ENCODE measurements around the gene PLA2G4D.

Gene PLA2G4D

GRCh38 chr15:42053914-42054313 is 40.4 kb downstream of the PLA2G4D start:
- DNase-seq (ENCODE audit: low read depth, low spot score): no peak

GRCh38 chr15:42053010-42053409 is 41.4 kb downstream of the PLA2G4D start:
- DNase-seq (ENCODE audit: low read depth, low spot score): no peak

DNA sequence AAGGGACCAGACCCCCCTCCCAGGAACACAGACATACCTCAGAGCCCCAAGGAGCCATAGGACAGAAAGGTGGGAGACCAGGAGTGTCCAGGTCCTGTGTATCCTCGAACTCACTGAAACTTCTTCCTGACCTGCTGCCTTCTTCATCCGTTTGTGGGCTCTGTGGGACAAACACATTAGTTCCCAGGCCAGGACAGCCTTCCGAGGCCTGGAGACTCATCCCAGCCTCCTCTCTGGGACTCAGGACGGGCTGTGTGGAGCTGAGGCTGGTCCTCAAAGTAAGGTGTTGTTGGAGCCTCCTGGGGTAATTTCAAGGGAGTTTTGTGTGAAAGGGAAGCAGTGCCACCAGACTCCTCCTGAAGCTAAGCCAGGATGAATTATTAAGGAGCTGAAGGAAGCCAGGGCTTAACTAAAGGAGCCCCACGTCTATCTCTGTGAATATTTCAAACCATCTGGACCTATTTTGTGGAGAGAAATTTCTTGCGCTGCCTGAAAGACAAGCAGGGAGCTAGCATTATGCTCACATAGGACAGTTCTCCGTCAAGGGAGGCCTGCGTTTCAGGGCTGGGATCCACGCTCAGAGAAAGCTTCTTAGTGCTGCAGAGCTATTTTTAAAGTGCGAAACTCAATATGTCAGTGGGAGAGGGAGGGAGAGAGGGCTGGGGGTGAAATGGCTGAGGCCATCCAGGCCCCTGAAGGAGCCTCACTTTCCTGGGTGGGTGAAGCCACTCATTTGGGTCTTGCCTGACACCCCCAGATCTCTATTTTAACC is 43.7 kb downstream of the PLA2G4D start:
- DNase-seq (ENCODE audit: low read depth, low spot score): no peak

- DNase-seq (ENCODE audit: low read depth, low spot score): no peak
These were observed 45.6 kb downstream of the PLA2G4D start for GRCh38 chr15:42048821-42049200.

DNA sequence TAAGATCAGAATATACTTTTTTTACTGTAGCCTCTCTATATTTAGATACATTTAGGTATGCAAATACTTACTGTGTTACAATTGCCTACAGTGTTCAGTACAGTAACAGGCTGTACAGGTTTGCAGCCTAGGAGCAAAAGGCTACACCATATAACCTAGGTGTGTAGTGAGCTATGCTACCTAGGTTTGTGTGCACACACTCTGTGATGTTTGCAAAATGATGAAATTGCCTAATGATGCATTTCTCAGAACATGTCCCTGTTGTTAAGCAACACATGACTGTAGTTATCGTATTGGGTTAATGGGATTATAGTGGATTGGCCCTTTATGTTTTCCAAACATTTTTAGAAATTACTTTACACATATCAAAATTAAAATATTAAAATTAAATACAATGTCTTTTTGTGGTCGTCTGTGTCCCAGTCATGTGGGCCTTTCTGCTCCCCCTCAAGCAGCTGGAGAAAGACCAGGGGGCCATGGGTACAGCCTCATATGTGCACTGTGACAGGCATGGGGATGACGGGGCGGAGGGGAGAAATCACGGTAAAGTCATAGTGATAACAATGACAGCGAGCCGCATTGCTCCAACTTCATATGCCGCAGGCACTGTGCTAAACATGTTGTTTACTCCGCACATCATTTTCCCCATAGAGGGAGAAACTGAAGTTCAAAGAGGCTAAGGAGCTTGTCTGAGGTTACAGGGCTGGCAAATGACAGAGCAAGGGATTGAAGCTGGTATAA is 46.1 kb downstream of the PLA2G4D start:
- no peak for DNase-seq (ENCODE audit: low read depth, low spot score)

DNA sequence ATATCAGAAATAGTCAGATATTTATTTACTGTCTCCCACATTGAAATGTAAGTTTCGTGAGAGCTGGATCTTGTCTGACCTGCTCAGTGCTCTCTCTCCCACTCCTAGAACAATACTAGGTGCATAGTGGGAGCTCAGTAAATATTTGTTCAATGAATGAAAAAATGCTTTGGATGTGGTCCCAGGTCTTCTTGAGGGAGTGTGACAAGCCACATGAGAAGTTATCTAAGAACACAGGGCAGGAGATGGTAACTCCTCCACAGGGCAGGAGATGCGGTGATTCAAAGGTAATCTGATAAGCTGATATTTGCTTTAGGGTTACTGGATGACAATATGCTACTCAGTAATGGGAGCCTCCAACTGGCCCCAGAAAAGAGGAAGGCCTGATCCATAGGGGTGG is 47.8 kb downstream of the PLA2G4D start:
- no peak for DNase-seq (ENCODE audit: low read depth, low spot score)

GRCh38 chr15:42045211-42045615 is 49.1 kb downstream of the PLA2G4D start:
- no peak for DNase-seq (ENCODE audit: low read depth, low spot score)

DNA sequence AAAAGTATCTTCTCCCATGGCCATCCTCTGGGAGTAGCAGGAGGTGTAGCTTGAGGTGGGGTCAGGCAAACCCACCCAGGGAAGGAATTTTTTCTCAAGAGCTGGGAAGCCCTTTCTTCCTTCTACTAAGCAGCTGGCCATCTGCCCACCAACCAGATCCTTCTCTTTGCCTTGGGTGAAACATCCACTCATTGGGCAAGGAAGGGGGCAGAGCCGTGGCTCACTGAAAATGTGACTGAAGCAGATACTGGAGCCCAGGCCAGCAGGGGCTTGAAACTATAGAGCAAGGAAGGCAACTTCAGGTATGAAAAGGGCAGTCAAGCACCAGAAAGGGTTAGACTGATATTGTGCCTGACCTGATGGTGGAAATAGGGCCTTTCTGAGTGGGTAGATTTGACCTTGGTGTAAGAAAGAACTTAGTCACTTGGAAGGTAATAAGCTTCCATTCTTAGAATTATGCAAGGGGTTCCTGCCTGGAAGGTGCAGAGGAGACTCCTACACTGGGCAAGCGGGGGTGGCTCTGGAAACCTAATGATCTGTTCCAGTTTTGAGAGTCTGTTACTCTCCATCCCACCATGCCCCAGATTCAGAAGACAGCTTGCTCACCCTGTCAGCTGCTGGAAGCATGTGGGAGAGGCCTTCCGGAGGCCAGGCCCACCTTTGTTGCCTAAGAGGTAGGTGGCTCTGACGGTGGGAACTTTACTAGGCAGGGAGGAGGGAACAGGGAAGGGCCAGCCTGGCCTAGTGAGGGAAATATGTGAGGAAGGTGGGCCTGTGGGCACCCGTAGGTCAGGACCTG is 51.6 kb downstream of the PLA2G4D start:
- no peak for DNase-seq (ENCODE audit: low read depth, low spot score)

DNA sequence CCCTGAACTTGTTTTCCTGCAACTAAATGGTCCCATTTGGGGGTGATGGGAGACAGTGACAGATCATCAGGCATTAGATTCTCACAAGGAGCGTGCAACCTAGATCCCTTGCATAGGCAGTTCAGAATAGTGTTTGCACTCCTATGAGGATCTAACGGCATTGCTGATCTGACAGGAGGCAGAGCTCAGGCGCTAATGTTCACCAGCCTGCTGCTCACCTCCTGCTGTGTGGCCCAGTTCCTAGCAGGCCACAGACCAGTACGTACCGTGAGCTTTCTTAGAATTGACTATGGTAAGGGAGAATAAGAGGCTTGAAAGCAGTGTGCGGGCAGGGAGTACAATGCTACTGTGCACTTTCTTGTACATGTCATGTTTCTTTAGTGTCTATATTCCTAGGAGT is 56.0 kb downstream of the PLA2G4D start:
- no peak for DNase-seq (ENCODE audit: low read depth, low spot score)

DNA sequence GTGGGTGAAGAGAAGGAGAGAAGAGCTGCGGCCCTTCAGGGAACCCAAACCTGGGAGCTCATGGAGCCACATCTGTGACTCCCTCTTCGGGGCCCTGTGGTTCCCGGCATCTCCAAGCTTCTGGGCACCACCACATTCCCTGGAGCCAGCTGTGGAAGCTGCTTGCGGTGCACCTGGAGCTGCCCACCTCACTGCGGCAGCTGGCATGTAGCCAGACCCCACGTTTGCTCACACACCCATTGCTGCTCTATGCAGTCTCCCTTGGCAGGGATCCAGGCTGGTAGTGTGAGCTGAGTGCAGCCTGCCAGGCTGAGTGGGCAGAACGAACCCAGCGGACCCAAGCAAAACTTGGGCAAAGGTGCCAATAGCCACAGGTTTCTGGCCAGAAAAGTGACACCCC is 56.7 kb downstream of the PLA2G4D start:
- DNase-seq (ENCODE audit: low read depth, low spot score): no peak

GRCh38 chr15:42036966-42037365 is 57.4 kb downstream of the PLA2G4D start:
- DNase-seq (ENCODE audit: low read depth, low spot score): no peak

GRCh38 chr15:42036112-42036905 is 58.1 kb downstream of the PLA2G4D start:
- no peak for DNase-seq (ENCODE audit: low read depth, low spot score)

DNA sequence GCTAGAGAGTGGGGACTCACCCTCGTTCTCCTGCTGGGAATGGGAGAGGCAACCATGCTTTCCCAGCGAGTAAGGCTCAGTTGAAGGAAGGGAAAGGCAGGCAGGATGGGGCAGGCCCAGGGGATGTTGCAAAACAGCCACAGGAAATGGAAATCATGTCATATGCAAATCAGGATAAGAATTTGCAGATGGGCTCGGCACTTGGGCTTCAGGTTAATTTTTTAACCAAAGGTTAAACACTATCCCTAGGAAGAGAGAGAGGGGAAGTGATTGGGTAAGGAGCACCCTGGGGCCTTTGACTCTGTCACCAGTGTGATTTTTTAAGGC is 59.0 kb downstream of the PLA2G4D start:
- no peak for DNase-seq (ENCODE audit: low read depth, low spot score)

DNA sequence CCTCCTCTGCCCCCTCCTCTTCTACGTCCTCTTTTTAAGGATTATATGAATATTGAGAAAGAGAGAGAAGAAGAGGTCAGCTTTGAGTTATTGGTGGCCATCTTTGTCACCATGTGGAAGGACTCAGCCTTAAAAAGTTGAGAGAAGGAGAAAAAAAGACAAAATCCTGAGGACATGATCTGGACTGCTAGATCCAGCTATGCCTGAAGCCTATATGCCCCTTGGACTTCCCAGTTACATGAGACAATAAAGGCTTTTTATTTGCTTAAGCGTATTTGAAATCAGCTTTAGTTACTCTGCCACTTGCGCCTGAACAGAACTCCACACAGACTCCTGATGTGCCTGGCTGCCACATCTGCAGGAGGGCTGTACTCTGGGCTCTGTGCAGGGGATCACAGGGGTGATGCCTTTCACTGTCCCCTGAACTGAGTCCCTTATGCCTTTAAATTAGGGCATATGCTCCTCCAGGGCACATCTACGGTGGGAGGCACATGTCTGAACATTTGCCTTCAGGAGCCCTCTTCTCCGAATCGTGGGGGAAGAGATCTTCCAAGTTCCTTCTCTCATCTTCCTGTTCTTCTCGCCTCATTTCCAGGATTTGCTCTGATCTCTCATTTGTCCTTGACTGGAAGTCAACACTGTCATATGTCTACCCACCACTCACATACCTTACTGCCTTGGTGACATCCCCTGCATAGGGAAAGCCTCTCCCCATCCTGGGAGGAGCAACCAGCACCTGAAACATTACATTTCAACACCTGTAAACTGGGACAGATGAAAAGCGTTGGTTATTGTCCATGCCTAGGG is 59.5 kb downstream of the PLA2G4D start:
- DNase-seq (ENCODE audit: low read depth, low spot score): no peak

DNA sequence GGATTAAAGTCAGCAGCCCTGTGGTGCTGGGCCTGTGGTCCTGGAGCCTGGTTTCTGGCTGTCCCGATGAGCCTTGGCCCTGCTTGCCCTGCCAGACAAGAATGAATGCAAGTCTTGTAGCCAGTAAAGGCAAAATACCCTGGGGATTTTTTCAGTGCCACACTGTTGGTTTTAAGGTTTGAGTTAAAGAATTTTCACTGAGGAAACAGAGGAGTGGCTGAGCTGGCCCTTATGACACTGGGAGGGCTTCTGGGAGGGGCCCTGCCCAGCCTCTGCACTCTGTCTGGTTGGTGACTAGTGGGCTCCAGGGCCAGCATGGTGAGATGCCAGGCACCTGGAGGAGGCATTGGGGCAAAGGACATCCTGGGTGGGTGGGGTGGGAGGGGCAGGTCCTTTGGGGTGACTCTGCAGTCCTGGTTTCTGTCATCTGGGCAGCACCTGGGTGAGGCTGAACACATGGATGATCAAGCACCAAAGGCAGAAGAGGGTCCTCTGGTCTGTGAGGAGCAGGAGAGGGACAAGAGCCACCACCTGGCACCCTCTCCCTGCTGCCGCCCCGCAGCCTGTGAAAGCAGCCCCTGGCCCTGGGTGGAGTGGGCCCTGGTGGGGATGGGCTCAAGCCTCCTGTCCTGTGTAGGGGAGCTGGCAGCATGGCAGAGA is 61.0 kb downstream of the PLA2G4D start:
- no peak for DNase-seq (ENCODE audit: low read depth, low spot score)

DNA sequence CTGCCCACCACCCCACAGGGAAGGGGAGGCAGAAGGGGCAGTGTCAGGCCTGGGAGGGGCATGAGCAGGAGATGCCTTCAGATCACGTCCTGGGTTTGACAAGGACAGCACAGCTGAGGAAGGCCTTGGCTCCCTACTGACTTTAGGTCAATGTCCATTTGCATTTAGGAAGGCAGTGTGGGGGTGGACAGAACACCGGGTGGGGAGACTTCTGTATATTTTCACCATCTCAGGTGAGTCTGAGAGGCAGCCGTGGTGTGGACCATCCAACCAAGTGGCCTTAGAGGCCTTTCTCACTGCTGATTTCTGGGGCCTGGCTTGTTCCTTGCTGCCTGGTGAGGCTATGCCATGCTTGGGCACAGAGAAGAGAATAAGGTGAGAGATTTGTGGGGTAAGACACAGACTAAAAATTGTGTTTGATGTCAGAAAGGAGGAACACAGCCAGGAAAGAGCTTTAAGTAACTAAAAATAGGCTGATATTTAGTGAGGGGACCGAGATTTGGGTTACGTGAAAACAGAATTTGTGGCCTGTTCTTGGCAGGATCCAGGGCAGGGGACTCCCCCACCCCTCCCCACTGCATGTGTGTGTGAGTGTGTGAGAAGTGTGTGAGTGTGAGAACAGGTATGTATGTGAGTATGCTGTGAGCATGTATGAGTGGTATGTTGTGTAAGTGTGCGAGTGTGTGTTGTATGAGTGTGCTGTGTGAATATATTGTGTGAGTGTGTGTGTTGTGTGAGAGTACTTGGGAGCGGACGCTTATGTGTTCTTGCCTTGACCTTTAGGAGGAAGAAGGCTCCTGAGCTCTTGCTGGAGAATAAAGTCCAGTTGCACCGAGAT is 61.8 kb downstream of the PLA2G4D start:
- no peak for DNase-seq (ENCODE audit: low read depth, low spot score)

GRCh38 chr15:42031198-42031915 is 63.0 kb downstream of the PLA2G4D start:
- DNase-seq (ENCODE audit: low read depth, low spot score): no peak

DNA sequence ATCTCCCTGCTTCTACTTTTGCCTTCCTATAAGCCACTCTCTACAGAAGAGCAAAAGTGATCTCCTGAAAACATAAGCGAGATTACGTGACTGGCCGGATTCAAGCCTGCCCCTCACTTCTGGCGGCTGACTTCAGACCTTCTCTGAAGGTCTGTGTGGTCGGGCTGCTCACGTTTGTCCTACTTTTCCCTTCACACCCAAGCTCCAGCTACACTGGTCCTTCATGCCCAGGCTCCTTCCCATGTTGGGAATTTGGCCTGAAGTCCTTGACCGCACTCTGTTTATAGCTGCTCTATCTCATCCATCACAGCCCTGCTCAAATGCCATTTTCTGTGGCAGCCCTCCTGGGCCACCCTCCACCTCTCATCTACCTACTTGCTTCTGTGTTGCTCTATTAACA is 66.8 kb downstream of the PLA2G4D start:
- no peak for DNase-seq (ENCODE audit: low read depth, low spot score)

- no peak for DNase-seq (ENCODE audit: low read depth, low spot score)
These were observed 70.1 kb downstream of the PLA2G4D start for GRCh38 chr15:42024303-42024702.

All from iPS DF 19.7 (cell line).